PFSK-1 (cell line): Measurements from ENCODE around the gene CUL4A.

Experiments
- FOXP2 ChIP-seq: optimal IDR thresholded peaks from 2 replicates; pipeline ENCODE3; 2011; ENCODE audit warnings: borderline replicate concordance, control low read depth, inconsistent platforms; ENCODE audit not compliant: insufficient read depth; ENCODE audit errors: extremely low read length, extremely low read depth
- POLR2AphosphoS5 ChIP-seq: IDR thresholded peaks from 2 replicates; pipeline ENCODE4 v1.6.1; 2012; ENCODE audit warnings: low read depth, mild to moderate bottlenecking, control low read depth, low read length, moderate library complexity
- SIN3A ChIP-seq: IDR thresholded peaks from 2 replicates; pipeline ENCODE4 v1.6.1; 2012; ENCODE audit warnings: mild to moderate bottlenecking, low read length, moderate library complexity, borderline replicate concordance; ENCODE audit not compliant: insufficient read depth
- TAF1 ChIP-seq: IDR thresholded peaks from 2 replicates; pipeline ENCODE4 v1.6.1; 2012; ENCODE audit warnings: low read length, control low read depth, borderline replicate concordance; ENCODE audit not compliant: insufficient read depth
- TF ChIP-seq, protein P1 (sequence below), 2 experiments: IDR thresholded peaks; 2 replicates each; pipeline versions ENCODE4 v1.6.1 to v1.8.0; 2011 to 2012; ENCODE audit warnings: low read depth in 2 of 2, low read length in 2 of 2, control low read depth in 1 of 2, inconsistent platforms in 1 of 2, mild to moderate bottlenecking in 1 of 2, moderate library complexity in 1 of 2; ENCODE audit not compliant: insufficient read depth in 1 of 2

Gene CUL4A

DNA sequence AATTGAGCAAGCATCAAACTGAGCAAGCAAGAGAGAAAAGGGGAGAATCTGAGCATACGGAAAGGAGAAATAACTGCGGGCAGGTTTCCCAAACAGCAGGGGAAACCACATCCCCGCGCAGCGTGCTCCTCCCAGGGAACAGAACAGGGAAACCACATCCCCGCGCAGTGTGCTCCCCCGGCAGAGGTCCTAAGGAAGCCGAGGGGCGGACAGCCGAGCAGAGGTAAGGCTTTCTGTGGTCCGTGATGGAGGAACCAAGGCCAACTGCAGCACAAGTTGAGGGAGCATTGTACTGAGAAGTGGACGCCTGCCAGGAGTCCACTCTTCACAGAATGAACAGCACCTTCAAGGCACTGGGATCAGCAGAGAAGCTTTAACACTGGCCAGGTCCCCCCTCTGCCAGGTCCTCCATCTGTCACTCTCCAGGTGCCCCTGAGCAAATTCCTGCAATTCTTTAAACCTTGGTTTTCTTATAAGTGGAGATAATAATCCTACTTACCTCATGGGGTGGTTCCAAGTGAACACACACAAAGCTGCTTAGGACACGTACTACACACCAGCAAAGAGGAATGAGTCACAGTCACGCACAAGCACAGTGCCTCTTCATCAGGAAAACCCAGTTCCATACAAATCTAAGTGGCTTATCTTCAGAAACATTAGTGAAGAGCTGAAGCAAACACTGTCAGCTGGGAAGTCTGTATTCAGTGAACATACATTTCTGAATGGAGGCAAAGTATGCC lies 64.6 kb downstream of the CUL4A start:
- TF ChIP-seq TAF1 (no peak), SIN3A (no peak), POLR2AphosphoS5 (no peak), FOXP2 (no peak)
- TF ChIP-seq, protein P1, sequence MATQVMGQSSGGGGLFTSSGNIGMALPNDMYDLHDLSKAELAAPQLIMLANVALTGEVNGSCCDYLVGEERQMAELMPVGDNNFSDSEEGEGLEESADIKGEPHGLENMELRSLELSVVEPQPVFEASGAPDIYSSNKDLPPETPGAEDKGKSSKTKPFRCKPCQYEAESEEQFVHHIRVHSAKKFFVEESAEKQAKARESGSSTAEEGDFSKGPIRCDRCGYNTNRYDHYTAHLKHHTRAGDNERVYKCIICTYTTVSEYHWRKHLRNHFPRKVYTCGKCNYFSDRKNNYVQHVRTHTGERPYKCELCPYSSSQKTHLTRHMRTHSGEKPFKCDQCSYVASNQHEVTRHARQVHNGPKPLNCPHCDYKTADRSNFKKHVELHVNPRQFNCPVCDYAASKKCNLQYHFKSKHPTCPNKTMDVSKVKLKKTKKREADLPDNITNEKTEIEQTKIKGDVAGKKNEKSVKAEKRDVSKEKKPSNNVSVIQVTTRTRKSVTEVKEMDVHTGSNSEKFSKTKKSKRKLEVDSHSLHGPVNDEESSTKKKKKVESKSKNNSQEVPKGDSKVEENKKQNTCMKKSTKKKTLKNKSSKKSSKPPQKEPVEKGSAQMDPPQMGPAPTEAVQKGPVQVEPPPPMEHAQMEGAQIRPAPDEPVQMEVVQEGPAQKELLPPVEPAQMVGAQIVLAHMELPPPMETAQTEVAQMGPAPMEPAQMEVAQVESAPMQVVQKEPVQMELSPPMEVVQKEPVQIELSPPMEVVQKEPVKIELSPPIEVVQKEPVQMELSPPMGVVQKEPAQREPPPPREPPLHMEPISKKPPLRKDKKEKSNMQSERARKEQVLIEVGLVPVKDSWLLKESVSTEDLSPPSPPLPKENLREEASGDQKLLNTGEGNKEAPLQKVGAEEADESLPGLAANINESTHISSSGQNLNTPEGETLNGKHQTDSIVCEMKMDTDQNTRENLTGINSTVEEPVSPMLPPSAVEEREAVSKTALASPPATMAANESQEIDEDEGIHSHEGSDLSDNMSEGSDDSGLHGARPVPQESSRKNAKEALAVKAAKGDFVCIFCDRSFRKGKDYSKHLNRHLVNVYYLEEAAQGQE (IDR thresholded peaks at IDR 0.05; ENCODE audit: insufficient read depth in 1 of 2, low read depth in 2 of 2, low read length in 2 of 2): no peak

DNA sequence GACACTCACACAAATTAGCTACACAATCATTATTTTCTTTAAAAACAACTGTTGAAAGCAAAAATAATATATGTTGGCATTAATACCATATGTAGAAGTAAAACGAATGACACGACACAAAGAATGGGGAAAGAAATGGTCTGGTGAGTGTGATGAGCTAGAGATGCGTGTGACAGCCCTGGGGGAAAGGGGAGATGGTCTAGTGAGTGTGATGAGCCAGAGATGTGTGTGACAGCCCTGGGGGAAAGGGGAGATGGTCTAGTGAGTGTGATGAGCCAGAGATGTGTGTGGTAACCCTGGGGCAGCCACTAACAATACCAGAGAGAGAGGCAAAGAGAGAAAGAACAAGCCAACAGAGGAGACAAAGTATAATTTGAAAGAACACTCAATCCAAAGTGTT lies 65.3 kb downstream of the CUL4A start:
- no peak for TF ChIP-seq FOXP2

DNA sequence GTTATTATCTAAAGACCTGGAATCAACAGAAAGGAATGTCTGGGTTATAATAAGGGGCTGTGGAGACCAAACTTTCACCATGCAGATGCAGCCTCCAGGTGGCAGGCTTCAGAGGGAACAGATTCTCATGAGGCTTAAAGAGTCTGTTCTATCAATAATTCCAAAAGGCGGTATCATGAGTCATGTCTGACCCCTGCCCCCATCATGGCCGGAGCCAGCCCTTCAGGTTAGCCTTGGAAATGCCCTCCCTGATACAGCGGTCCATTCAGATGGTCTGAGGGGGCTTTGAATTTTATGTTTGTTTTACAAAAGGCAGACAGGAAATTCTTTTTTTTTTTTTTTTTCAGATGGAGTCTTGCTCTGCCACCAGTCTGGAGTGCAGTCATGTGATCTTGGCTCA lies 66.0 kb downstream of the CUL4A start:
- no peak for TF ChIP-seq POLR2AphosphoS5
- TF ChIP-seq, protein P1 (IDR thresholded peaks at IDR 0.05; ENCODE audit: insufficient read depth in 1 of 2, low read depth in 2 of 2, low read length in 2 of 2): no peak
- no peak for TF ChIP-seq SIN3A
- no peak for TF ChIP-seq FOXP2
- TF ChIP-seq TAF1: no peak

DNA sequence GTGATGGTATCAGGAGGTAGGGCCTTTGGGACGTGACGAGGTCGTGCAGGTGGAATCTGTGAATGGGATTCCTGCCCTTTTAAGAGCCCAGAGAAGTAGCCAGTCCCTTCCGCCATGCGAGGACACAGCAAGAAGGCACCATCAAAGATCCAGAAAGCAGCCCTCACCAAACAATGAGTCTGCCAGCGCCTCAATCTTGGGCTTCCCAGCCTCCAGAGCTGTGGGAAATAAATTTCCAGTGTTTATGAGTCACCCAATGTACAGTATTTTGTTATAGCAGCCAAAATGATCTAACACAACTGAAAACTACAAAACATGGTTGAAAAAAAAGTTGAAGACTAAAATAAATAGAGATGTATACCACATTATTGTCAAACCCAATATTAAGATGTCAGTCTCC lies 70.7 kb downstream of the CUL4A start:
- no peak for TF ChIP-seq TAF1

DNA sequence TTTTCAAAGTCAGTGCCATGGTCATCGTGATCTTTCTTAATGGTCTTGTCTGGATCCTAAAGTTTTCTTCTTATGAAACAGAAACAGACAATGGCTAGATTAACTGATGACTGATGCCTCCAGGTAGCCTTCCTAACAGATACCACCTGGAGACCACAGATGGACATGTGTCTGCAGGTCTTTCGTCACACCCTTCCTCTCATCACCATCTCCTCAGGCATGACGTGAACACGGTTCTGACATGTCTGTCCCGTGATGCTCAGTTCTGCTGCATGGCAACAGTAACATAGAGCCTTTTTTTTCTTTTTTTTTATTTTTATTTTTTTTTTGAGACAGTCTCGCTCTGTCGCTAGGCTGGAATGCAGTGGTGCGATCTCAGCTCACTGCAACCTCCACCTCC lies 74.5 kb downstream of the CUL4A start:
- TF ChIP-seq, protein P1 (IDR thresholded peaks at IDR 0.05; ENCODE audit: insufficient read depth in 1 of 2, low read depth in 2 of 2, low read length in 2 of 2): no peak
- TF ChIP-seq TAF1 (no peak), SIN3A (no peak), POLR2AphosphoS5 (no peak)

DNA sequence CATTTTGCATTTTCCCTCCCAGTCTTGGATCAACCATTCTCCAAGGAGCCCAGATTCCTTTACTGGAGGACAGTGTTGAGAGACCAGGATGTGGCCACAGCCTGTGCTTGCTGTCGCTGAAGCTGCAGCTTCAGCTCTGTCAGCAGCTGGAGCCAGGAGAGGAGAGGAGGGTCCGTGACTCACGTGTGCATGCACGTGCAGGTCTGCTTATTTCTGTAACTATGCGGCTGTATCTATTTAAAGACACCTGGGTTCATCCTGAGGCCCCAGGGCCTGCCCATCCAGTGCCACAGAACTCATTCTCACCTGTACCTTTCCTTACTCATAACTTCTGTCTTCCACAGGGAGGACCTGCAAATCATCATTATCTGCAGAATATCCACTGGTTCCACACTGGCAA lies 79.5 kb downstream of the CUL4A start:
- TF ChIP-seq, protein P1 (IDR thresholded peaks at IDR 0.05; ENCODE audit: insufficient read depth in 1 of 2, low read depth in 2 of 2, low read length in 2 of 2): no peak
- TF ChIP-seq FOXP2: no peak
- TF ChIP-seq POLR2AphosphoS5: no peak
- no peak for TF ChIP-seq TAF1
- no peak for TF ChIP-seq SIN3A
